HEK293T (cell line): ENCODE measurements around the gene AQP2.

ENCODE experiments used
- CTCF ChIA-PET: fragments of 350-600 bp; formaldehyde crosslinking; extraction: SDS; loops from one replicate; lab custom pipeline; 2021; ENCODE audit warnings: antibody characterized with exemption, inconsistent platforms; lab: Yijun Ruan, JAX
- POLR2A ChIA-PET: fragments of 350-600 bp; formaldehyde crosslinking; extraction: SDS; loops from one replicate; lab custom pipeline; 2020; ENCODE audit warnings: antibody characterized with exemption, inconsistent platforms; lab: Yijun Ruan, JAX
- DNase-seq: peaks from one replicate; pipeline ENCODE4 v3.0.0; 2012; ENCODE audit warnings: mixed read lengths; ENCODE audit errors: extremely low spot score
- ARNT ChIP-seq: fragments of 450-650 bp; IDR thresholded peaks from 2 replicates; pipeline ENCODE4 v1.6.1; 2017; ENCODE audit warnings: mild to moderate bottlenecking
- BHLHE40 ChIP-seq: fragments of 450-650 bp; IDR thresholded peaks from 2 replicates; pipeline ENCODE4 v1.6.1; 2016; ENCODE audit warnings: mild to moderate bottlenecking, moderate library complexity, borderline replicate concordance
- CTBP1 ChIP-seq: fragments of 450-650 bp; IDR thresholded peaks from 2 replicates; pipeline ENCODE4 v1.6.1; 2016; ENCODE audit warnings: borderline replicate concordance
- ELF4 ChIP-seq: fragments of 450-650 bp; IDR thresholded peaks from 2 replicates; pipeline ENCODE4 v1.6.1; 2017; ENCODE audit warnings: antibody characterized with exemption
- FOXA1 ChIP-seq: fragments of 450-650 bp; IDR thresholded peaks from 2 replicates; pipeline ENCODE4 v1.6.1; 2016; ENCODE audit warnings: mild to moderate bottlenecking
- FOXK2 ChIP-seq: fragments of 450-650 bp; IDR thresholded peaks from 2 replicates; pipeline ENCODE4 v1.6.1; 2016; ENCODE audit warnings: mild to moderate bottlenecking
- FOXM1 ChIP-seq: fragments of 450-650 bp; IDR thresholded peaks from 2 replicates; pipeline ENCODE4 v1.6.1; 2017; ENCODE audit warnings: mild to moderate bottlenecking, borderline replicate concordance
- HDGF ChIP-seq: fragments of 450-650 bp; IDR thresholded peaks from 2 replicates; pipeline ENCODE4 v1.6.1; 2017; ENCODE audit warnings: antibody characterized with exemption, borderline replicate concordance
- L3MBTL2 ChIP-seq: fragments of 450-650 bp; conservative IDR thresholded peaks from 2 replicates; pipeline ENCODE4 v1.6.1; 2016; ENCODE audit warnings: mild to moderate bottlenecking
- LEF1 ChIP-seq: fragments of 450-650 bp; IDR thresholded peaks from 2 replicates; pipeline ENCODE4 v1.6.1; 2017; ENCODE audit warnings: mild to moderate bottlenecking, borderline replicate concordance
- NFRKB ChIP-seq: fragments of 450-650 bp; IDR thresholded peaks from 2 replicates; pipeline ENCODE4 v1.6.1; 2016; ENCODE audit warnings: mild to moderate bottlenecking, moderate library complexity
- PKNOX1 ChIP-seq: fragments of 450-650 bp; IDR thresholded peaks from 2 replicates; pipeline ENCODE4 v1.6.1; 2016
- SP1 ChIP-seq: fragments of 450-650 bp; IDR thresholded peaks from 2 replicates; pipeline ENCODE4 v1.6.1; 2017
- SUZ12 ChIP-seq: fragments of 450-650 bp; IDR thresholded peaks from 2 replicates; pipeline ENCODE4 v1.6.1; 2016; ENCODE audit warnings: mild to moderate bottlenecking
- TARDBP ChIP-seq: fragments of 450-650 bp; IDR thresholded peaks from 2 replicates; pipeline ENCODE4 v1.6.1; 2016
- ZNF384 ChIP-seq: fragments of 450-650 bp; IDR thresholded peaks from 2 replicates; pipeline ENCODE4 v1.6.1; 2016

AQP2 gene

GRCh38 chr12:49936925-49937324, 13.6 kb upstream of the AQP2 start:
- POLR2A ChIA-PET, result no interaction called here
- CTCF ChIA-PET, result interaction anchor here (1.3 kb wide), 1 partner anchor 8 kb away, joined by 9 read pairs; no protein-coding TSS in a partner anchor
- no peak for DNase-seq
- TF ChIP-seq SUZ12 (no peak), L3MBTL2 (no peak), FOXK2 (no peak), ELF4 (no peak), TARDBP (no peak), CTBP1 (no peak), FOXM1 (no peak)

- TF ChIP-seq SP1 (no peak), FOXK2 (no peak), LEF1 (no peak), ARNT (no peak), NFRKB (no peak), HDGF (no peak), BHLHE40 (no peak), SUZ12 (no peak), FOXA1 (no peak)
- CTCF ChIA-PET, result interaction anchor here (1.3 kb wide), 1 partner anchor 8 kb away, joined by 9 read pairs; no protein-coding TSS in a partner anchor
- POLR2A ChIA-PET, result no interaction called here
- DNase-seq, result no peak
Observed at GRCh38 chr12:49937639-49938300, 12.8 kb upstream of the AQP2 start.

GRCh38 chr12:49939307-49939706, 11.2 kb upstream of the AQP2 start:
- CTCF ChIA-PET, result interaction anchor here (1.2 kb wide), 1 partner anchor 28 kb away, joined by 6 read pairs; no protein-coding TSS in a partner anchor
- DNase-seq, result no peak
- POLR2A ChIA-PET, result no interaction called here
- TF ChIP-seq CTBP1, result no peak
- no peak for TF ChIP-seq ARNT
- no peak for TF ChIP-seq ZNF384
- TF ChIP-seq NFRKB, result no peak
- no peak for TF ChIP-seq FOXM1
- TF ChIP-seq SP1, result no peak
- no peak for TF ChIP-seq FOXA1
- TF ChIP-seq FOXK2, result no peak
- TF ChIP-seq SUZ12, result no peak
- TF ChIP-seq HDGF, result no peak
- no peak for TF ChIP-seq TARDBP
- TF ChIP-seq PKNOX1, result no peak
- TF ChIP-seq BHLHE40, result no peak
- no peak for TF ChIP-seq L3MBTL2
- TF ChIP-seq ELF4, result no peak
- TF ChIP-seq LEF1, result no peak

GRCh38 chr12:49939707-49940106, 10.8 kb upstream of the AQP2 start:
- ChIA-PET CTCF (interaction anchor here (0.7 to 1.2 kb wide), 2 partner anchors 22 to 27 kb away, joined by 6 to 7 read pairs; no protein-coding TSS in a partner anchor), POLR2A (no interaction called here)
- TF ChIP-seq ARNT, result no peak
- no peak for TF ChIP-seq NFRKB
- no peak for TF ChIP-seq SUZ12
- TF ChIP-seq FOXK2, result no peak
- TF ChIP-seq CTBP1, result no peak
- TF ChIP-seq SP1, result no peak
- TF ChIP-seq ZNF384, result no peak
- TF ChIP-seq TARDBP, result no peak
- no peak for TF ChIP-seq L3MBTL2
- no peak for TF ChIP-seq BHLHE40
- no peak for TF ChIP-seq FOXA1
- no peak for TF ChIP-seq ELF4
- no peak for TF ChIP-seq PKNOX1
- TF ChIP-seq LEF1, result no peak
- no peak for TF ChIP-seq HDGF
- TF ChIP-seq FOXM1, result no peak
- DNase-seq, result no peak

- no peak for DNase-seq
- POLR2A ChIA-PET, result interaction anchor here (0.6 to 1.0 kb wide), 2 partner anchors 98 to 99 kb away, joined by 3 to 4 read pairs; partner anchors contain the start of gene BCDIN3D
- TF ChIP-seq NFRKB (no peak), LEF1 (no peak), ZNF384 (no peak), SP1 (no peak), CTBP1 (no peak), ELF4 (no peak), BHLHE40 (no peak), L3MBTL2 (no peak), FOXM1 (no peak), PKNOX1 (no peak)
- CTCF ChIA-PET, result interaction anchor here (1.3 to 2.0 kb wide), 3 partner anchors 25 to 164 kb away, joined by 4 to 5 read pairs (median 5); no protein-coding TSS in a partner anchor
Observed at GRCh38 chr12:49941556-49942511, 8.7 kb upstream of the AQP2 start.
